ENCODE results near the gene SPSB1.

Gene SPSB1

GRCh38 chr1:9311479-9311878 lies 18.8 kb downstream of the SPSB1 start:
- TF ChIP-seq TAF1 (IDR thresholded peaks at IDR 0.05; ENCODE audit: borderline replicate concordance, insufficient read depth, low read length) (no peak), SIN3A (IDR thresholded peaks at IDR 0.05; ENCODE audit: borderline replicate concordance, insufficient read depth, low read length) (no peak), FOXP2 (optimal IDR thresholded peaks at IDR 0.05; ENCODE audit: borderline replicate concordance, extremely low read depth, extremely low read length, insufficient read depth) (no peak), POLR2AphosphoS5 (IDR thresholded peaks at IDR 0.05; ENCODE audit: low read depth, low read length) (no peak)
- TF ChIP-seq, protein P1, sequence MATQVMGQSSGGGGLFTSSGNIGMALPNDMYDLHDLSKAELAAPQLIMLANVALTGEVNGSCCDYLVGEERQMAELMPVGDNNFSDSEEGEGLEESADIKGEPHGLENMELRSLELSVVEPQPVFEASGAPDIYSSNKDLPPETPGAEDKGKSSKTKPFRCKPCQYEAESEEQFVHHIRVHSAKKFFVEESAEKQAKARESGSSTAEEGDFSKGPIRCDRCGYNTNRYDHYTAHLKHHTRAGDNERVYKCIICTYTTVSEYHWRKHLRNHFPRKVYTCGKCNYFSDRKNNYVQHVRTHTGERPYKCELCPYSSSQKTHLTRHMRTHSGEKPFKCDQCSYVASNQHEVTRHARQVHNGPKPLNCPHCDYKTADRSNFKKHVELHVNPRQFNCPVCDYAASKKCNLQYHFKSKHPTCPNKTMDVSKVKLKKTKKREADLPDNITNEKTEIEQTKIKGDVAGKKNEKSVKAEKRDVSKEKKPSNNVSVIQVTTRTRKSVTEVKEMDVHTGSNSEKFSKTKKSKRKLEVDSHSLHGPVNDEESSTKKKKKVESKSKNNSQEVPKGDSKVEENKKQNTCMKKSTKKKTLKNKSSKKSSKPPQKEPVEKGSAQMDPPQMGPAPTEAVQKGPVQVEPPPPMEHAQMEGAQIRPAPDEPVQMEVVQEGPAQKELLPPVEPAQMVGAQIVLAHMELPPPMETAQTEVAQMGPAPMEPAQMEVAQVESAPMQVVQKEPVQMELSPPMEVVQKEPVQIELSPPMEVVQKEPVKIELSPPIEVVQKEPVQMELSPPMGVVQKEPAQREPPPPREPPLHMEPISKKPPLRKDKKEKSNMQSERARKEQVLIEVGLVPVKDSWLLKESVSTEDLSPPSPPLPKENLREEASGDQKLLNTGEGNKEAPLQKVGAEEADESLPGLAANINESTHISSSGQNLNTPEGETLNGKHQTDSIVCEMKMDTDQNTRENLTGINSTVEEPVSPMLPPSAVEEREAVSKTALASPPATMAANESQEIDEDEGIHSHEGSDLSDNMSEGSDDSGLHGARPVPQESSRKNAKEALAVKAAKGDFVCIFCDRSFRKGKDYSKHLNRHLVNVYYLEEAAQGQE (IDR thresholded peaks at IDR 0.05; ENCODE audit: insufficient read depth in 1 of 2, low read depth in 2 of 2, low read length in 2 of 2) = no peak

DNA sequence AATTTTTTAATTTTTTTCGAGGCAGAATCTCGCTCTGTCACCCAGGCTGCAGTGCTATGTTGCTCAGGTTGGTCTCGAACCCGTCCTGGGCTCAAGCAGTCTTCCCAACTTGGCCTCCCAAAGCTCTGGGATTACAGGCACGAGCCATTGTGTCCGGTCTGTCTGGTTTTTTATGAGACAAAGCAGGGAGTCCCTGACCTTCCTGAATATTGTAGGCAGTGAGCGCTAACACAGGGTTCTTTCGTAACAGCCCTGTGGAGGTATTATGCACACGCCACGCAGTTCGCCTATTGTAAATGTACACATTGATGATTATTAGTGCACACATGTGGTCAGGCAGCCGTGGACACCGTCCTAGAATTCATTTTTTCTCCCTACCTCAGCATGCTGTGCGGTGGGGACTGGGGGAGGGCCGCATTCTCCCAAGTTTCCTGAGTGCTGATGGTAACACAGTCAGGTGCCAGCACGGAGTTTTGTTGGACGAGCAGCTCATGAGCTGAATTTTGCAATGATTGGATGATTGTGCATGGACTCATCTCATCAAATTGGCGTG lies 19.6 kb downstream of the SPSB1 start:
- TF ChIP-seq SIN3A (IDR thresholded peaks at IDR 0.05; ENCODE audit: borderline replicate concordance, insufficient read depth, low read length) (no peak), TAF1 (IDR thresholded peaks at IDR 0.05; ENCODE audit: borderline replicate concordance, insufficient read depth, low read length) (no peak), POLR2AphosphoS5 (IDR thresholded peaks at IDR 0.05; ENCODE audit: low read depth, low read length) (no peak), FOXP2 (optimal IDR thresholded peaks at IDR 0.05; ENCODE audit: borderline replicate concordance, extremely low read depth, extremely low read length, insufficient read depth) (no peak)
- TF ChIP-seq, protein P1 (IDR thresholded peaks at IDR 0.05; ENCODE audit: insufficient read depth in 1 of 2, low read depth in 2 of 2, low read length in 2 of 2) = no peak

- TF ChIP-seq POLR2AphosphoS5 (IDR thresholded peaks at IDR 0.05; ENCODE audit: low read depth, low read length) (no peak), FOXP2 (optimal IDR thresholded peaks at IDR 0.05; ENCODE audit: borderline replicate concordance, extremely low read depth, extremely low read length, insufficient read depth) (no peak), TAF1 (IDR thresholded peaks at IDR 0.05; ENCODE audit: borderline replicate concordance, insufficient read depth, low read length) (no peak)
- TF ChIP-seq, protein P1 (IDR thresholded peaks at IDR 0.05; ENCODE audit: insufficient read depth in 1 of 2, low read depth in 2 of 2, low read length in 2 of 2) = no peak
Observed at GRCh38 chr1:9313576-9313975, 20.9 kb downstream of the SPSB1 start.

GRCh38 chr1:9314111-9314510 lies 21.4 kb downstream of the SPSB1 start:
- no peak for TF ChIP-seq TAF1 (IDR thresholded peaks at IDR 0.05; ENCODE audit: borderline replicate concordance, insufficient read depth, low read length)
- TF ChIP-seq FOXP2 (optimal IDR thresholded peaks at IDR 0.05; ENCODE audit: borderline replicate concordance, extremely low read depth, extremely low read length, insufficient read depth) = no peak
- TF ChIP-seq, protein P1 (IDR thresholded peaks at IDR 0.05; ENCODE audit: insufficient read depth in 1 of 2, low read depth in 2 of 2, low read length in 2 of 2) = no peak
- TF ChIP-seq POLR2AphosphoS5 (IDR thresholded peaks at IDR 0.05; ENCODE audit: low read depth, low read length) = no peak
- no peak for TF ChIP-seq SIN3A (IDR thresholded peaks at IDR 0.05; ENCODE audit: borderline replicate concordance, insufficient read depth, low read length)
